Measurements from ENCODE around the gene ZNF689. TPM values are rescaled to one million over a fixed set of nuclear protein-coding genes. Genes with fewer than 3 reads are reported as not detected.

ZNF689 gene
- polyA plus RNA-seq, 1 donor from 2014 or later, result 10.6 TPM

- Histone ChIP-seq H3K36me3 (ENCODE audit: insufficient read depth, low read length) (no peaks in the 10 kb centered on the region), H3K9ac (ENCODE audit: low read length) (no peak overlapping the region), H2AFZ (ENCODE audit: low read depth, low read length) (no peak overlapping the region), H3K27me3 (ENCODE audit: insufficient read depth, low read depth, low read length) (no peaks in the 10 kb centered on the region), H3K4me2 (ENCODE audit: low read length) (no peak overlapping the region), H3K27ac (ENCODE audit: low read length) (no peak overlapping the region), H3K79me2 (replicated peaks; ENCODE audit: insufficient read depth, low read length) (no peaks in the 10 kb centered on the region), H3K9me3 (ENCODE audit: low read length) (no peaks in the 10 kb centered on the region), H3K4me3 (ENCODE audit: low read length) (no peak overlapping the region), H3F3A (ENCODE audit: insufficient read depth, low read length, poor library complexity, severe bottlenecking) (no peaks in the 10 kb centered on the region), H4K20me1 (ENCODE audit: insufficient read depth) (no peaks in the 10 kb centered on the region), H3K9me2 (ENCODE audit: insufficient read depth, low read length) (no peaks in the 10 kb centered on the region)
- no peak for TF ChIP-seq RAD21 (conservative IDR thresholded peaks at IDR 0.05)
- TF ChIP-seq TAF1 (IDR thresholded peaks at IDR 0.05; ENCODE audit: low read depth), result no peak
- no peak for TF ChIP-seq SMC3 (conservative IDR thresholded peaks at IDR 0.05; ENCODE audit: poor library complexity)
- no peak for TF ChIP-seq EP300 (conservative IDR thresholded peaks at IDR 0.05; ENCODE audit: poor library complexity, severe bottlenecking)
- no peak for TF ChIP-seq MXI1 (conservative IDR thresholded peaks at IDR 0.05; ENCODE audit: poor library complexity, severe bottlenecking)
- no peak for TF ChIP-seq POLR2AphosphoS5 (IDR thresholded peaks at IDR 0.05)
- TF ChIP-seq EZH2 (IDR thresholded peaks at IDR 0.05; ENCODE audit: borderline replicate concordance, insufficient read depth, low read length, poor library complexity, severe bottlenecking), result no peak
- TF ChIP-seq REST (IDR thresholded peaks at IDR 0.05; ENCODE audit: borderline replicate concordance), result no peak
- no peak for TF ChIP-seq CTCF (IDR thresholded peaks at IDR 0.05; ENCODE audit: poor library complexity, severe bottlenecking)
Measured at GRCh38 chr16:30626236-30626635, 16.0 kb upstream of the ZNF689 start.

- Histone ChIP-seq H3K79me2 (replicated peaks; ENCODE audit: insufficient read depth, low read length) (no peaks in the 10 kb centered on the region), H3K27ac (ENCODE audit: low read length) (no peak overlapping the region), H3K27me3 (ENCODE audit: insufficient read depth, low read depth, low read length) (no peaks in the 10 kb centered on the region), H3K9me2 (ENCODE audit: insufficient read depth, low read length) (no peaks in the 10 kb centered on the region), H3K4me3 (ENCODE audit: low read length) (no peak overlapping the region), H3F3A (ENCODE audit: insufficient read depth, low read length, poor library complexity, severe bottlenecking) (no peaks in the 10 kb centered on the region), H2AFZ (ENCODE audit: low read depth, low read length) (no peak overlapping the region), H3K9me3 (ENCODE audit: low read length) (no peaks in the 10 kb centered on the region), H3K9ac (ENCODE audit: low read length) (no peak overlapping the region), H4K20me1 (ENCODE audit: insufficient read depth) (no peaks in the 10 kb centered on the region), H3K36me3 (ENCODE audit: insufficient read depth, low read length) (no peaks in the 10 kb centered on the region), H3K4me2 (ENCODE audit: low read length) (no peak overlapping the region)
- TF ChIP-seq TAF1 (IDR thresholded peaks at IDR 0.05; ENCODE audit: low read depth), result no peak
- TF ChIP-seq POLR2AphosphoS5 (IDR thresholded peaks at IDR 0.05), result no peak
- no peak for TF ChIP-seq CTCF (IDR thresholded peaks at IDR 0.05; ENCODE audit: poor library complexity, severe bottlenecking)
- TF ChIP-seq EP300 (conservative IDR thresholded peaks at IDR 0.05; ENCODE audit: poor library complexity, severe bottlenecking), result no peak
Measured at GRCh38 chr16:30623536-30624283, 13.5 kb upstream of the ZNF689 start.
